ENCODE results near the gene CLIC5.

GRCh38 chr6:46012834-46013233 is 2.8 kb downstream of the CLIC5 start:
- TF ChIP-seq CTCF (optimal IDR thresholded peaks at IDR 0.05 in 1 of 3, IDR thresholded peaks at IDR 0.05 in 1 of 3, conservative IDR thresholded peaks at IDR 0.05 in 1 of 3; ENCODE audit: extremely low read depth in 1 of 3, insufficient read depth in 2 of 3, low read length in 3 of 3) (no peak), EZH2 (IDR thresholded peaks at IDR 0.05; ENCODE audit: low read length) (no peak)
